ENCODE measurements around the gene AGPS. TPM values are rescaled to one million over a fixed set of nuclear protein-coding genes. Genes with fewer than 3 reads are reported as not detected.

The AGPS gene
- total RNA-seq, 2 donors from 2014 or later, result 17.5 to 21.7 TPM

DNA sequence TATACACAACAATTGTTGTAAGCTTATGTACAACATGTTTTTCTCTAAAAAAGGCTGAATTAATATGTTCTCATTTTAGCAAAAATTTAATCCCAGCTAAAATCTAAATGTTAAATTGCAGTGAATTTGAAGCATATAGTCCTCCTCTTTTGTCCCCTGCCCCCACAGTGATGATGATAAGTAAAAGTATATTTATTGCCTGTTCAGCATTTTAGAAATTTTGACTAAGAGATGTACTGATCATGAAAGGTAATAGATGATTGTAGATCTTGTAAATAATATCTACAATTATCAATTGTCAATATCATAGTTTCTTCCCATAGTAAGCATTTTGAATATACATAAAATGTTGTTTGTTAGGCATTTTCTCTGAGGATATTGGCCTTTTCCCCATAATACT is 113.9 kb downstream of the AGPS start:
- Histone ChIP-seq H3K27ac (no peak overlapping the region), H3K4me1 (ENCODE audit: control insufficient read depth in 1 of 2, low read depth in 2 of 2) (no peaks in the 10 kb centered on the region), H3K9me3 (no peaks in the 10 kb centered on the region), H3K27me3 (replicated peaks; ENCODE audit: insufficient read depth) (no peaks in the 10 kb centered on the region), H3K4me3 (no peak overlapping the region), H3K36me3 (no peaks in the 10 kb centered on the region)
- no peak for ATAC-seq (ENCODE audit: insufficient number of reproducible peaks, low FRiP score, low read depth)
- no peak for DNase-seq (ENCODE audit: low spot score)
- TF ChIP-seq, protein P1, sequence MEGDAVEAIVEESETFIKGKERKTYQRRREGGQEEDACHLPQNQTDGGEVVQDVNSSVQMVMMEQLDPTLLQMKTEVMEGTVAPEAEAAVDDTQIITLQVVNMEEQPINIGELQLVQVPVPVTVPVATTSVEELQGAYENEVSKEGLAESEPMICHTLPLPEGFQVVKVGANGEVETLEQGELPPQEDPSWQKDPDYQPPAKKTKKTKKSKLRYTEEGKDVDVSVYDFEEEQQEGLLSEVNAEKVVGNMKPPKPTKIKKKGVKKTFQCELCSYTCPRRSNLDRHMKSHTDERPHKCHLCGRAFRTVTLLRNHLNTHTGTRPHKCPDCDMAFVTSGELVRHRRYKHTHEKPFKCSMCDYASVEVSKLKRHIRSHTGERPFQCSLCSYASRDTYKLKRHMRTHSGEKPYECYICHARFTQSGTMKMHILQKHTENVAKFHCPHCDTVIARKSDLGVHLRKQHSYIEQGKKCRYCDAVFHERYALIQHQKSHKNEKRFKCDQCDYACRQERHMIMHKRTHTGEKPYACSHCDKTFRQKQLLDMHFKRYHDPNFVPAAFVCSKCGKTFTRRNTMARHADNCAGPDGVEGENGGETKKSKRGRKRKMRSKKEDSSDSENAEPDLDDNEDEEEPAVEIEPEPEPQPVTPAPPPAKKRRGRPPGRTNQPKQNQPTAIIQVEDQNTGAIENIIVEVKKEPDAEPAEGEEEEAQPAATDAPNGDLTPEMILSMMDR (IDR thresholded peaks at IDR 0.05), result no peak

DNA sequence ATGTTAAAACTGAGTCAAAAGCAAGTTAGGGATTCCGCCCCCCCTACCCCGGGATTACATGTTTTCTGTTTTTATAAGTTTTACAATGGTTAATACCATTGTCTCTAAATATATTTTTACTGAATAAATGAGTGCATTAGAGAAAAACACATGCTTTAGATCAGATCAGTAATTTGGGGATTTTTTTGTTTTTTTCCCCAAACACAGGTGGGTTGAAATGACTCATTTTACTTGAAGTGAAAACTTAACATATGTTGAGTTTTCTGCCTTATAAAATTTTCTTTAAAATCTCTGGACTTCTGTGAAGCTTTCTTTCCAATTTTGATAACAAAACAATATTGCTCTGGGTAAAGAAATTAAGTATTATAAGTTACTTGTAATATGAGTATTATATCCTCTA is 114.4 kb downstream of the AGPS start:
- Histone ChIP-seq H3K36me3 (no peaks in the 10 kb centered on the region), H3K9me3 (no peaks in the 10 kb centered on the region), H3K4me3 (no peak overlapping the region), H3K27ac (no peak overlapping the region), H3K4me1 (ENCODE audit: control insufficient read depth in 1 of 2, low read depth in 2 of 2) (no peaks in the 10 kb centered on the region), H3K27me3 (replicated peaks; ENCODE audit: insufficient read depth) (no peaks in the 10 kb centered on the region)
- TF ChIP-seq, protein P1 (IDR thresholded peaks at IDR 0.05), result no peak
- ATAC-seq (ENCODE audit: insufficient number of reproducible peaks, low FRiP score, low read depth) (no peak), DNase-seq (ENCODE audit: low spot score) (no peak)

DNA sequence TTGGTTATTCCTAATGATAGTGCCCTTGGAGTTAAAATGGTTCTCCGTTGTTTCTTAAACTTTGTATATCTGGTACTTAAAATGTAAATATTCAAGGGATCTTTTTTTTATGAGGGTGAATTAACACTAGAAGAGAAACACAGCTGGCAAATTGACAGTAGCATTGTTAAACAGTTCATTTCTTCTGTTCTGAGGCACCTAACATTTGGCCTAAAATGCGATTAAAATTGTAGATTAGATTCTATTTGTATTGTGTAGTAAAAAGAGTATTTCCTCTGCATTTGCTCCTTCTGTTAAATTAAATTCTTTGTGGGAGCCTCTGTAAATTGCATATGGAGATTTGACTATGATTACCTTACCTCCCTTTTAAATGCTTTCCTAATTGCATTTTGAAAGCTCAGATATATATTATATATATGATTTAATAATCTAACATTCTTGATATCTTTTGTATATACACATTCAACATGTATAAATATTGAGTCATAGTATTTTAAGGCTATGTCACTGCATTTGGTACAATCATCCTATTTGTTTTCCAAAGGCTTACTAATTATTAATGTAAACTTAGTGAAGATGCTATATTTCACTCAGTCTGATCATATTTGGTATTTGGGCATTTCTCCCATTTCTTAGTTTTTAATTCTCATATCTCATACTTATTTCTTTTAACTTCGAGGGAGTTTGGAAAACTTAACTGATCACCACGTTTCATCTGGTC is 124.4 kb downstream of the AGPS start:
- Histone ChIP-seq H3K27ac (no peak overlapping the region), H3K36me3 (no peaks in the 10 kb centered on the region), H3K9me3 (no peaks in the 10 kb centered on the region), H3K4me3 (no peak overlapping the region), H3K27me3 (replicated peaks; ENCODE audit: insufficient read depth) (no peaks in the 10 kb centered on the region), H3K4me1 (ENCODE audit: control insufficient read depth in 1 of 2, low read depth in 2 of 2) (no peaks in the 10 kb centered on the region)
- no peak for ATAC-seq (ENCODE audit: insufficient number of reproducible peaks, low FRiP score, low read depth)
- DNase-seq (ENCODE audit: low spot score), result no peak
- TF ChIP-seq, protein P1 (IDR thresholded peaks at IDR 0.05), result no peak

DNA sequence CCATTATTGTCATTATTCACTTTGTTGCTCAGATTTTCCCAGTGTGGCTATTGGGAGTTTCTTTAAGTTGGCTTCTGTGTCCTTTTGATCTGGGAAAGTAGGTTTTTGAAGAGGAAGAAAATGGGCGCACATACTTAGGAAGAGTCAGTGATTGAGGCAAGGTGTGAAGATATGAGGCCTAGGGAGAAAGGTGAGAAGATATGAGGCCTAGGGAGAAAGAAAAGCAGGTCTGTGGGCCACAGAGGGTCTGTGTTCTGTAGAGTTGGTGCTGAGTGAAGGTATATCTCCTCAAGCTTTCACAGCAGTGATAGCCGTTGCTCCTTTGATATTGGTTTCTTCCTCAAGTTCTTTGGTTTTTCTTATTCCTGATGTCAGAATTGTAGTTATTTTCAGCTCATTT is 126.2 kb downstream of the AGPS start:
- Histone ChIP-seq H3K4me1 (ENCODE audit: control insufficient read depth in 1 of 2, low read depth in 2 of 2) (no peaks in the 10 kb centered on the region), H3K27me3 (replicated peaks; ENCODE audit: insufficient read depth) (no peaks in the 10 kb centered on the region), H3K36me3 (no peaks in the 10 kb centered on the region), H3K9me3 (no peaks in the 10 kb centered on the region), H3K4me3 (no peak overlapping the region), H3K27ac (no peak overlapping the region)
- DNase-seq (ENCODE audit: low spot score) (no peak), ATAC-seq (ENCODE audit: insufficient number of reproducible peaks, low FRiP score, low read depth) (no peak)
- TF ChIP-seq, protein P1 (IDR thresholded peaks at IDR 0.05), result no peak

DNA sequence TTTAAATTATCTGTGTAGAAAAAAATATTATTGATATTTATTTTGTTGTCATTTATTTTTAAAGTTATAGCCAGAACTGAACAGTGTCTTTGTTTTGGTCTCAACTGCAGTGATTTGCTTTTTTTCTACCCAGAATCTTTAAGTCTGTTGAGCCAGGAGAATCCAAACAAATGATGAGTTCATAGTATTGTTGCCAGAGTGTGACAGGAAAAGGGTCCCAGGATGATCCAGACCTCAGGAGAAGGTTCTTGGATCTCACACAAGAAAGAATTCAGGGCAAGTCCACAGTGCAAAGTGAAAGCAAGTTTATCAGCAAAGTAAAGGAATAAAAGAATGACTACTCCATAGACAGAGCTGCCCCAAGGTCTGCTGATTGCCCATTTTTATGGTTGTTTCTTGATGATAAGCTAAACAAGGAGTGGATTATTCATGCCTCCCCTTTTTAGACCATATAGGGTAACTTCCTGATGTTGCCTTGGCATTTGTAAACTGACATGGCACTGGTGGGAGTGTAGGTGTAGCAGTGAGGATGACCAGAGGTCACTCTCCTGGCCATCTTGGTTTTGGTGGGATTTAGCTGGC is 127.1 kb downstream of the AGPS start:
- no peaks in the 10 kb centered on the region for H3K9me3 ChIP-seq
- TF ChIP-seq, protein P1 (IDR thresholded peaks at IDR 0.05), result no peak
- H3K4me3 ChIP-seq, result no peak overlapping the region
- H3K27me3 ChIP-seq (replicated peaks; ENCODE audit: insufficient read depth), result no peaks in the 10 kb centered on the region
- ATAC-seq (ENCODE audit: insufficient number of reproducible peaks, low FRiP score, low read depth) (no peak), DNase-seq (ENCODE audit: low spot score) (no peak)
- H3K27ac ChIP-seq, result no peak overlapping the region
- H3K4me1 ChIP-seq (ENCODE audit: control insufficient read depth in 1 of 2, low read depth in 2 of 2), result no peaks in the 10 kb centered on the region
- no peaks in the 10 kb centered on the region for H3K36me3 ChIP-seq
